ENCODE data around the gene PTBP3.

Gene PTBP3

DNA sequence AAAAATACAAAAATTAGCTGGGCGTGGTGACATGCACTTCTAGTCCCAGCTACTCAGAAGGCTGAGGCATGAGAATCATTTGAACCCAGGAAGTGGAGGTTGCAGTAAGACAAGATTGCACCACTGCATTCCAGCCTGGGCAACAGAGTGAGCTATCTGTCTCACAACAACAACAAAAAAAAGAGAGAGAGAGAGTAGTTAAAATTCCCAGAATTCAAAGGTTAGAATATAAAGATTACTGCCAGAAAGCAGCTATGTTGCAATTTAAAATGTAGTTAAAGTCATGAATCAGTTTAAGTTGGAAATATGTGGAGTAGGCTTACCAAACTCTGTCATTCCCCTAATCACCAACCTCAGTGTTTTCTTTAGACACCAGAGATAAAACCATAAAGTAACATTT lies 99.7 kb downstream of the PTBP3 start:
- Histone ChIP-seq H4K8ac (ENCODE audit: low read depth, low read length) (no peak overlapping the region), H3K14ac (ENCODE audit: low read length) (no peak overlapping the region), H3K9me3 (replicated peaks in 1 of 2; ENCODE audit: control insufficient read depth in 2 of 2, insufficient read depth in 1 of 2, low read depth in 1 of 2, low read length in 2 of 2) (peaks cover 0 to 2% of the 10 kb centered on the region in 2 donors), H2BK120ac (ENCODE audit: low read depth, low read length) (no peak overlapping the region), H3K36me3 (replicated peaks in 1 of 2; ENCODE audit: control insufficient read depth in 2 of 2, insufficient read depth in 2 of 2, low read length in 2 of 2) (peaks cover 0 to 29% of the 10 kb centered on the region in 2 donors), H2BK5ac (ENCODE audit: low read length) (no peak overlapping the region), H2AK5ac (ENCODE audit: low read depth, low read length) (no peak overlapping the region), H3K27ac (replicated peaks; ENCODE audit: low read length) (no peak overlapping the region), H3K27me3 (ENCODE audit: control insufficient read depth in 3 of 3, insufficient read depth in 3 of 3, low read depth in 1 of 3, low read length in 3 of 3) (no peaks in the 10 kb centered on the region), H3K4ac (ENCODE audit: low read length) (no peak overlapping the region), H3K4me2 (ENCODE audit: insufficient read depth, low read length, poor library complexity, severe bottlenecking) (no peak overlapping the region), H2BK15ac (ENCODE audit: low read length) (no peak overlapping the region), H2BK12ac (ENCODE audit: low read length) (no peak overlapping the region), H3K4me3 (ENCODE audit: low read length in 2 of 2) (no peak overlapping the region), H2AFZ (ENCODE audit: low read length) (no peak overlapping the region), H3K23ac (ENCODE audit: low read depth, low read length, poor library complexity) (no peak overlapping the region), H3K18ac (ENCODE audit: low read length) (no peak overlapping the region), H3K9ac (ENCODE audit: low read depth, low read length, poor library complexity) (no peak overlapping the region), H3K4me1 (ENCODE audit: control insufficient read depth in 2 of 2, insufficient read depth in 1 of 2, low read depth in 1 of 2, low read length in 2 of 2) (no peaks in the 10 kb centered on the region), H3K79me1 (ENCODE audit: low read depth, low read length) (no peaks in the 10 kb centered on the region), H4K91ac (ENCODE audit: low read depth, low read length, poor library complexity) (no peak overlapping the region)
- WGBS, 2 donors (ENCODE audit: extremely low coverage in 2 of 2, insufficient read length in 2 of 2, insufficient replicate concordance in 1 of 2): no CpG with 5 or more reads among the region's 1 CpG
- DNase-seq (ENCODE audit: low spot score): no peak

DNA sequence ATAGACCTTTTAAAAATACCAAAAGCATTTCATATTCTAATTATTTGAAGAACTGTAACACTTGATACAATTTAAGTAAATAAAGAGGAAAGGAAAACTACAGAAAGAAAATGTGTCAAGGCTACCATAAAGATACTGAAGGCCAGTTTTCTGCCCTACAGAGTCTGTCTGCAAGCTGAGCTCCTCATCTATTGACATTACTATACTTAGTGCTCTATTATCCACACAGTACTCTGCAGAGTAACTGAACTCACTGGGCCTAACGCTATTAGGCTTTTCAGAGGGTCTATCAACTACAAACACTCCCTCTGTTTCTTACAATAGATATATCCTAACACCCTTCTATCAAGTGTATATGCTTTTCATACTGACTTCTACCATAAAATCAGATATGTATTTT lies 101.2 kb downstream of the PTBP3 start:
- Histone ChIP-seq H3K4me1 (ENCODE audit: control insufficient read depth in 2 of 2, insufficient read depth in 1 of 2, low read depth in 1 of 2, low read length in 2 of 2) (no peaks in the 10 kb centered on the region), H3K27ac (replicated peaks; ENCODE audit: low read length) (no peak overlapping the region), H4K8ac (ENCODE audit: low read depth, low read length) (no peak overlapping the region), H3K79me1 (ENCODE audit: low read depth, low read length) (no peaks in the 10 kb centered on the region), H3K4me2 (ENCODE audit: insufficient read depth, low read length, poor library complexity, severe bottlenecking) (no peak overlapping the region), H3K9me3 (replicated peaks in 1 of 2; ENCODE audit: control insufficient read depth in 2 of 2, insufficient read depth in 1 of 2, low read depth in 1 of 2, low read length in 2 of 2) (no peaks in the 10 kb centered on the region), H2BK120ac (ENCODE audit: low read depth, low read length) (no peak overlapping the region), H2BK12ac (ENCODE audit: low read length) (no peak overlapping the region), H3K9ac (ENCODE audit: low read depth, low read length, poor library complexity) (no peak overlapping the region), H3K4me3 (ENCODE audit: low read length in 2 of 2) (no peak overlapping the region), H4K91ac (ENCODE audit: low read depth, low read length, poor library complexity) (no peak overlapping the region), H3K27me3 (ENCODE audit: control insufficient read depth in 3 of 3, insufficient read depth in 3 of 3, low read depth in 1 of 3, low read length in 3 of 3) (no peaks in the 10 kb centered on the region), H3K14ac (ENCODE audit: low read length) (no peak overlapping the region), H2AK5ac (ENCODE audit: low read depth, low read length) (no peak overlapping the region), H2AFZ (ENCODE audit: low read length) (no peak overlapping the region), H3K23ac (ENCODE audit: low read depth, low read length, poor library complexity) (no peak overlapping the region), H2BK5ac (ENCODE audit: low read length) (no peak overlapping the region), H3K4ac (ENCODE audit: low read length) (no peak overlapping the region), H3K36me3 (replicated peaks in 1 of 2; ENCODE audit: control insufficient read depth in 2 of 2, insufficient read depth in 2 of 2, low read length in 2 of 2) (peaks cover 1 to 44% of the 10 kb centered on the region in 2 donors), H3K18ac (ENCODE audit: low read length) (no peak overlapping the region), H2BK15ac (ENCODE audit: low read length) (no peak overlapping the region)
- no CpG with 5 or more reads among the region's 1 CpG for WGBS, 2 donors (ENCODE audit: extremely low coverage in 2 of 2, insufficient read length in 2 of 2, insufficient replicate concordance in 1 of 2)
- DNase-seq (ENCODE audit: low spot score): no peak

GRCh38 chr9:112226091-112226490 lies 107.3 kb downstream of the PTBP3 start:
- no peak for DNase-seq (ENCODE audit: low spot score)
- Histone ChIP-seq H3K4me2 (ENCODE audit: insufficient read depth, low read length, poor library complexity, severe bottlenecking) (no peak overlapping the region), H4K8ac (ENCODE audit: low read depth, low read length) (no peak overlapping the region), H3K27ac (replicated peaks; ENCODE audit: low read length) (no peak overlapping the region), H3K9me3 (replicated peaks in 1 of 2; ENCODE audit: control insufficient read depth in 2 of 2, insufficient read depth in 1 of 2, low read depth in 1 of 2, low read length in 2 of 2) (no peaks in the 10 kb centered on the region), H2AFZ (ENCODE audit: low read length) (no peak overlapping the region), H4K91ac (ENCODE audit: low read depth, low read length, poor library complexity) (no peak overlapping the region), H3K4me3 (ENCODE audit: low read length in 2 of 2) (no peak overlapping the region), H2BK5ac (ENCODE audit: low read length) (no peak overlapping the region), H2AK5ac (ENCODE audit: low read depth, low read length) (no peak overlapping the region), H3K23ac (ENCODE audit: low read depth, low read length, poor library complexity) (no peak overlapping the region), H2BK120ac (ENCODE audit: low read depth, low read length) (no peak overlapping the region), H3K18ac (ENCODE audit: low read length) (no peak overlapping the region), H3K79me1 (ENCODE audit: low read depth, low read length) (no peaks in the 10 kb centered on the region), H3K4me1 (ENCODE audit: control insufficient read depth in 2 of 2, insufficient read depth in 1 of 2, low read depth in 1 of 2, low read length in 2 of 2) (no peaks in the 10 kb centered on the region), H2BK12ac (ENCODE audit: low read length) (no peak overlapping the region), H3K4ac (ENCODE audit: low read length) (no peak overlapping the region), H3K9ac (ENCODE audit: low read depth, low read length, poor library complexity) (no peak overlapping the region), H3K36me3 (replicated peaks in 1 of 2; ENCODE audit: control insufficient read depth in 2 of 2, insufficient read depth in 2 of 2, low read length in 2 of 2) (peaks cover 3 to 87% of the 10 kb centered on the region in 2 donors), H2BK15ac (ENCODE audit: low read length) (no peak overlapping the region), H3K27me3 (ENCODE audit: control insufficient read depth in 3 of 3, insufficient read depth in 3 of 3, low read depth in 1 of 3, low read length in 3 of 3) (no peaks in the 10 kb centered on the region), H3K14ac (ENCODE audit: low read length) (no peak overlapping the region)
- no CpG with 5 or more reads among the region's 3 CpGs for WGBS, 2 donors (ENCODE audit: extremely low coverage in 2 of 2, insufficient read length in 2 of 2, insufficient replicate concordance in 1 of 2)

DNA sequence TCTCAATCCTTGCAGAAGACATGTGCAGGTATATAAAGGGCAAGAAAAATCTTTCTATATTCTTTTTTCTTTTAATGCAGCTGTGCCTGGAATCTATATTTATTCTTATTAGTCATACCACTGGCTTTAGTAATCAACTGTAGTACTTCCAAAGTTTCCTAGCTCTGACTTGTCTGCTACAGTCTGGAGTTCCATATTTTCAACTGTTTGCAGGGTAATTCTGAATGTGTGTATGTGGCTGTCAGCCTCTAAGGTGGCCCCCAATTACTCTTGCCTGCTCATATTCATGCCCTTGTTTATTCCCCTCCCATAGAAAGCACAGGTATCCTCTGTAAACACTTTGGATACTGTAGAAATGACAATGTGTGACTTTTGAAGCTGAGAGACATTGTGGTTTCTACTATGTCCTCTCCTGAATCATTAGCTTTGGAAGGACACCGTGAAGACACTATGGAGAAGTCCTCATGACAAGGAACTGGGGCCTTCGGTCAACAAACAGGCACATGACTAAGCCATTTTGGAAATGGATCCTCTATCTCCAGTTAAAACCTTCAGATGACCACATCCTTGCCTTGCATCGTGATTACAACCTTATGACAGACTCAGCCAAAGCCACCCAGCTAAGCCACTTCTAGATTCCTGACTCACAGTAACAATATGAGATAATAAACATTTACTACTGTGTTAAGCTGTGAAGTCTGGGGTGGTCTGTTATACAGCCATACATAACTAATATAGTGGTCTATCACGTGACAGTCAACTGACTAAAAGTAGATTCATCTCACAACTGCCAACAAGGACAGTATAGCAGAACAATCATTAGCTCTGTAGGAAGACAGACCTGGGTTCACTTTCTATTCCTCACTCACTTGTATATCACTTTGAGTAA lies 108.8 kb downstream of the PTBP3 start:
- Histone ChIP-seq H2BK5ac (ENCODE audit: low read length) (no peak overlapping the region), H3K4me1 (ENCODE audit: control insufficient read depth in 2 of 2, insufficient read depth in 1 of 2, low read depth in 1 of 2, low read length in 2 of 2) (peaks cover 0 to 4% of the 10 kb centered on the region in 2 donors), H3K9me3 (replicated peaks in 1 of 2; ENCODE audit: control insufficient read depth in 2 of 2, insufficient read depth in 1 of 2, low read depth in 1 of 2, low read length in 2 of 2) (no peaks in the 10 kb centered on the region), H3K9ac (ENCODE audit: low read depth, low read length, poor library complexity) (no peak overlapping the region), H3K23ac (ENCODE audit: low read depth, low read length, poor library complexity) (no peak overlapping the region), H4K8ac (ENCODE audit: low read depth, low read length) (no peak overlapping the region), H3K4me2 (ENCODE audit: insufficient read depth, low read length, poor library complexity, severe bottlenecking) (no peak overlapping the region), H2AK5ac (ENCODE audit: low read depth, low read length) (no peak overlapping the region), H3K79me1 (ENCODE audit: low read depth, low read length) (no peaks in the 10 kb centered on the region), H3K18ac (ENCODE audit: low read length) (no peak overlapping the region), H3K27ac (replicated peaks; ENCODE audit: low read length) (no peak overlapping the region), H3K4ac (ENCODE audit: low read length) (no peak overlapping the region), H2AFZ (ENCODE audit: low read length) (no peak overlapping the region), H3K4me3 (ENCODE audit: low read length in 2 of 2) (no peak overlapping the region), H2BK15ac (ENCODE audit: low read length) (no peak overlapping the region), H3K14ac (ENCODE audit: low read length) (no peak overlapping the region), H3K36me3 (replicated peaks in 1 of 2; ENCODE audit: control insufficient read depth in 2 of 2, insufficient read depth in 2 of 2, low read length in 2 of 2) (peaks cover 3 to 90% of the 10 kb centered on the region in 2 donors), H2BK12ac (ENCODE audit: low read length) (no peak overlapping the region), H3K27me3 (ENCODE audit: control insufficient read depth in 3 of 3, insufficient read depth in 3 of 3, low read depth in 1 of 3, low read length in 3 of 3) (no peaks in the 10 kb centered on the region), H2BK120ac (ENCODE audit: low read depth, low read length) (no peak overlapping the region), H4K91ac (ENCODE audit: low read depth, low read length, poor library complexity) (no peak overlapping the region)
- DNase-seq (ENCODE audit: low spot score): no peak
- WGBS, 2 donors (ENCODE audit: extremely low coverage in 2 of 2, insufficient read length in 2 of 2, insufficient replicate concordance in 1 of 2): no CpG with 5 or more reads among the region's 4 CpGs
